ENCODE measurements around the gene LRP4.
A peak's percentile ranks its signal among the peaks of the same experiment; 100 is the strongest.

Gene LRP4

GRCh38 chr11:46912526-46913150, 5.7 kb downstream of the LRP4 start:
- no peaks in the 10 kb centered on the region for H3K9me3 ChIP-seq (ENCODE audit: control insufficient read depth in 2 of 2, low read length in 2 of 2)
- H3K27me3 ChIP-seq (ENCODE audit: control insufficient read depth in 2 of 2, insufficient read depth in 2 of 2, low read length in 2 of 2): peaks cover 0 to 6% of the 10 kb centered on the region in 2 donors
- no peak overlapping the region for H3K27ac ChIP-seq (ENCODE audit: low read depth in 2 of 2, low read length in 2 of 2)
- no peaks in the 10 kb centered on the region for H3K36me3 ChIP-seq (ENCODE audit: control insufficient read depth in 2 of 2, insufficient read depth in 2 of 2, low read length in 2 of 2)
- H3K4me3 ChIP-seq (ENCODE audit: low read length in 2 of 2): peak overlapping the region; percentile 4 to 65
- H3K4me1 ChIP-seq (ENCODE audit: control insufficient read depth in 2 of 2, insufficient read depth in 2 of 2, low read length in 2 of 2): peaks cover 10 to 16% of the 10 kb centered on the region in 2 donors
- H3K9ac ChIP-seq (ENCODE audit: low read depth in 1 of 2, low read length in 2 of 2): no peak overlapping the region

GRCh38 chr11:46907606-46908005, 10.7 kb downstream of the LRP4 start:
- Histone ChIP-seq H3K9me3 (ENCODE audit: control insufficient read depth in 2 of 2, low read length in 2 of 2) (no peaks in the 10 kb centered on the region), H3K9ac (ENCODE audit: low read depth in 1 of 2, low read length in 2 of 2) (no peak overlapping the region), H3K36me3 (ENCODE audit: control insufficient read depth in 2 of 2, insufficient read depth in 2 of 2, low read length in 2 of 2) (no peaks in the 10 kb centered on the region), H3K27me3 (ENCODE audit: control insufficient read depth in 2 of 2, insufficient read depth in 2 of 2, low read length in 2 of 2) (peaks cover 0 to 2% of the 10 kb centered on the region in 2 donors), H3K27ac (ENCODE audit: low read depth in 2 of 2, low read length in 2 of 2) (no peak overlapping the region), H3K4me3 (ENCODE audit: low read length in 2 of 2) (no peak overlapping the region), H3K4me1 (ENCODE audit: control insufficient read depth in 2 of 2, insufficient read depth in 2 of 2, low read length in 2 of 2) (peaks cover 0 to under 1% of the 10 kb centered on the region in 2 donors)

DNA sequence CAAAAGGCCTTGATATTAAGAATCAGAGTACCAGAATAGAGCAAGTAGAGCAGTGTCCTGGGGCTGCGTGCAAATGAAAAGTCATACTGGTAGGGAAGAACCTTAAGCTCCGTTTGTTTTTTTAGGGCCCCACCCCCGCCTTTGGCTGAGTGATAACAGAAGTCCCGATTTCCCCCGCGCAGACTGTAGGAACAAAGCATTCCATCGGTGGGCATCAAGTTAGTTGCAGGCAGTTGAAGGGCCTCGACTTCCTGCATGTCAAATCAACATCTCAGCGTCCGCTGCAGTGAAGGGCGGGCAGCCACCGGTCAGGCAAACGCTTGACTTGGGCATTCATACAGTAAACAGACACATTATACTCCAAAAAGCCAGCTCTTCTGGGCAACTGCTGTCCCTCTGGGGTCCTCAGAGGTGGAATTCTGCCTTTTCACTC, 11.7 kb downstream of the LRP4 start:
- H3K9ac ChIP-seq (ENCODE audit: low read depth in 1 of 2, low read length in 2 of 2): no peak overlapping the region
- H3K4me1 ChIP-seq (ENCODE audit: control insufficient read depth in 2 of 2, insufficient read depth in 2 of 2, low read length in 2 of 2): no peaks in the 10 kb centered on the region

DNA sequence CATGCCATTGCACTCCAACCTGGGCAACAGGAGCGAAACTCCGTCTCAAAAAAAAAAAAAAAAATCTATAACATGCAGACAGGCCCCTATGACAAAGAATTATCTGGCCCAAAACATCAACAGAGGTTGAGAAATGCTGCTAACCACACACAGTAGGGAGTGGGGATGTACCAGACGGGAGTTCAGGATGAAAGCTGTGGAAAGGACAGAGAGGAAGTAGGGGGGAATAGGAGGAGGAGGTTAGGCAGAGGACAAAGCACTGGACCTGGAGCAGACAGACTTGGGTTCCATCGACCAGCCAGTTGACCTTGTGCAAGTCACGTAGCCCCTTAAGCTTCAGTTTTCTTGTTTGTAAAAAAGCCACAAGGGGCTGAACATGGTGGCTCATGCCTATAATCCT, 12.5 kb downstream of the LRP4 start:
- Histone ChIP-seq H3K27me3 (ENCODE audit: control insufficient read depth in 2 of 2, insufficient read depth in 2 of 2, low read length in 2 of 2) (peaks cover 0 to 2% of the 10 kb centered on the region in 2 donors), H3K4me3 (ENCODE audit: low read length in 2 of 2) (no peak overlapping the region), H3K27ac (ENCODE audit: low read depth in 2 of 2, low read length in 2 of 2) (no peak overlapping the region), H3K9ac (ENCODE audit: low read depth in 1 of 2, low read length in 2 of 2) (no peak overlapping the region), H3K36me3 (ENCODE audit: control insufficient read depth in 2 of 2, insufficient read depth in 2 of 2, low read length in 2 of 2) (no peaks in the 10 kb centered on the region), H3K9me3 (ENCODE audit: control insufficient read depth in 2 of 2, low read length in 2 of 2) (no peaks in the 10 kb centered on the region), H3K4me1 (ENCODE audit: control insufficient read depth in 2 of 2, insufficient read depth in 2 of 2, low read length in 2 of 2) (no peaks in the 10 kb centered on the region)

More for the DNA sequence above, 11.7 kb downstream of the LRP4 start:
- Histone ChIP-seq H3K9me3 (ENCODE audit: control insufficient read depth in 2 of 2, low read length in 2 of 2) (no peaks in the 10 kb centered on the region), H3K36me3 (ENCODE audit: control insufficient read depth in 2 of 2, insufficient read depth in 2 of 2, low read length in 2 of 2) (no peaks in the 10 kb centered on the region), H3K4me3 (ENCODE audit: low read length in 2 of 2) (no peak overlapping the region), H3K27ac (ENCODE audit: low read depth in 2 of 2, low read length in 2 of 2) (no peak overlapping the region), H3K27me3 (ENCODE audit: control insufficient read depth in 2 of 2, insufficient read depth in 2 of 2, low read length in 2 of 2) (peaks cover 0 to 2% of the 10 kb centered on the region in 2 donors)

DNA sequence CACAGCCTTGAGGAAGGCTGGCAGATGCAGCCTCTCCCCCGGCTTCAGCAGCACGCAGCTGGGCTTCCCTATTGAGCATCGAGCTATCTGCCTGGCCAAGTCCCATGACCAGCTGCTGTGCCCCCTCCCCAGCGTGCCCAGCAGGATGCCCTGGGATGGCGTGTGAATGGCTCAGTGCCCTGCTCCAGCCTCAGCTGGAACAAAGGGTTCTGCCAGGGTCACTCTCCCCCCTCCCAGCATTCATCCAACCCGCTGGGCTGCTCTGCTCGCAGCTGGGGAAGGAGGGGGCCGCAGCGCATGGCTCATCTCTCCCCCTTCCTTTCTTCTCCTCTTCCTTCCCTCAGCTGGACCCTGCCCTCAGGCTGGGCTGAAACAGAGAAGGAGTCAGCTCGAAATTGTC, 14.5 kb downstream of the LRP4 start:
- Histone ChIP-seq H3K9ac (ENCODE audit: low read depth in 1 of 2, low read length in 2 of 2) (no peak overlapping the region), H3K27me3 (ENCODE audit: control insufficient read depth in 2 of 2, insufficient read depth in 2 of 2, low read length in 2 of 2) (peaks cover 0 to 2% of the 10 kb centered on the region in 2 donors), H3K27ac (ENCODE audit: low read depth in 2 of 2, low read length in 2 of 2) (no peak overlapping the region), H3K9me3 (ENCODE audit: control insufficient read depth in 2 of 2, low read length in 2 of 2) (no peaks in the 10 kb centered on the region), H3K36me3 (ENCODE audit: control insufficient read depth in 2 of 2, insufficient read depth in 2 of 2, low read length in 2 of 2) (peaks cover 8 to 9% of the 10 kb centered on the region in 2 donors), H3K4me3 (ENCODE audit: low read length in 2 of 2) (no peak overlapping the region), H3K4me1 (ENCODE audit: control insufficient read depth in 2 of 2, insufficient read depth in 2 of 2, low read length in 2 of 2) (no peaks in the 10 kb centered on the region)

DNA sequence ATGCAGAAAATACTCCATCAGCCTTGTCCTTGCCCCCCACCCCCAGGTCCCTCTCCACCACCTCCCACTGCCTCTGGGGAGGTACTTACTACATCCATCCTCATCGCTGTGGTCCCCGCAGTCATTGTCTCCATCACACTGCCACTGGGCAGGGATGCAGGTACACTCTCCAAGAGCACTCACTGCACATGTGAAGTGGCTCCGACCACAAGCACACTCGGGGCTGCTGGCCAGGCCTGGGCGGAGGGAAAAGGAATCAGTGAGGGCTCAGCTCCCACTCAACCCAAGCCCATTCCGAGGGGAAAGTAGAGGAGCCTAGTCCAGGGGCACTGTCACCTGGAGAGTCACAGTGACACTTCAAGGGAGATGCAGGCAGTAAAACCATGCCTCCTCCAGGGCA, 15.7 kb downstream of the LRP4 start:
- Histone ChIP-seq H3K36me3 (ENCODE audit: control insufficient read depth in 2 of 2, insufficient read depth in 2 of 2, low read length in 2 of 2) (peaks cover 8 to 11% of the 10 kb centered on the region in 2 donors), H3K27me3 (ENCODE audit: control insufficient read depth in 2 of 2, insufficient read depth in 2 of 2, low read length in 2 of 2) (peaks cover 0 to 2% of the 10 kb centered on the region in 2 donors), H3K27ac (ENCODE audit: low read depth in 2 of 2, low read length in 2 of 2) (no peak overlapping the region), H3K4me1 (ENCODE audit: control insufficient read depth in 2 of 2, insufficient read depth in 2 of 2, low read length in 2 of 2) (no peaks in the 10 kb centered on the region), H3K9ac (ENCODE audit: low read depth in 1 of 2, low read length in 2 of 2) (no peak overlapping the region), H3K9me3 (ENCODE audit: control insufficient read depth in 2 of 2, low read length in 2 of 2) (no peaks in the 10 kb centered on the region), H3K4me3 (ENCODE audit: low read length in 2 of 2) (no peak overlapping the region)

- no peaks in the 10 kb centered on the region for H3K9me3 ChIP-seq (ENCODE audit: control insufficient read depth in 2 of 2, low read length in 2 of 2)
- H3K4me3 ChIP-seq (ENCODE audit: low read length in 2 of 2): no peak overlapping the region
- H3K9ac ChIP-seq (ENCODE audit: low read depth in 1 of 2, low read length in 2 of 2): no peak overlapping the region
- H3K27me3 ChIP-seq (ENCODE audit: control insufficient read depth in 2 of 2, insufficient read depth in 2 of 2, low read length in 2 of 2): peaks cover 0 to 2% of the 10 kb centered on the region in 2 donors
- no peaks in the 10 kb centered on the region for H3K4me1 ChIP-seq (ENCODE audit: control insufficient read depth in 2 of 2, insufficient read depth in 2 of 2, low read length in 2 of 2)
- peaks cover 8 to 19% of the 10 kb centered on the region in 2 donors for H3K36me3 ChIP-seq (ENCODE audit: control insufficient read depth in 2 of 2, insufficient read depth in 2 of 2, low read length in 2 of 2)
- no peak overlapping the region for H3K27ac ChIP-seq (ENCODE audit: low read depth in 2 of 2, low read length in 2 of 2)
Observed at GRCh38 chr11:46901156-46901555, 17.2 kb downstream of the LRP4 start.

- no peak overlapping the region for H3K27ac ChIP-seq (ENCODE audit: low read depth in 2 of 2, low read length in 2 of 2)
- H3K4me1 ChIP-seq (ENCODE audit: control insufficient read depth in 2 of 2, insufficient read depth in 2 of 2, low read length in 2 of 2): no peaks in the 10 kb centered on the region
- H3K36me3 ChIP-seq (ENCODE audit: control insufficient read depth in 2 of 2, insufficient read depth in 2 of 2, low read length in 2 of 2): peaks cover 11 to 27% of the 10 kb centered on the region in 2 donors
- H3K9me3 ChIP-seq (ENCODE audit: control insufficient read depth in 2 of 2, low read length in 2 of 2): no peaks in the 10 kb centered on the region
- H3K27me3 ChIP-seq (ENCODE audit: control insufficient read depth in 2 of 2, insufficient read depth in 2 of 2, low read length in 2 of 2): peaks cover 0 to 2% of the 10 kb centered on the region in 2 donors
- H3K4me3 ChIP-seq (ENCODE audit: low read length in 2 of 2): no peak overlapping the region
- no peak overlapping the region for H3K9ac ChIP-seq (ENCODE audit: low read depth in 1 of 2, low read length in 2 of 2)
Observed at GRCh38 chr11:46900091-46900746, 18.1 kb downstream of the LRP4 start.

DNA sequence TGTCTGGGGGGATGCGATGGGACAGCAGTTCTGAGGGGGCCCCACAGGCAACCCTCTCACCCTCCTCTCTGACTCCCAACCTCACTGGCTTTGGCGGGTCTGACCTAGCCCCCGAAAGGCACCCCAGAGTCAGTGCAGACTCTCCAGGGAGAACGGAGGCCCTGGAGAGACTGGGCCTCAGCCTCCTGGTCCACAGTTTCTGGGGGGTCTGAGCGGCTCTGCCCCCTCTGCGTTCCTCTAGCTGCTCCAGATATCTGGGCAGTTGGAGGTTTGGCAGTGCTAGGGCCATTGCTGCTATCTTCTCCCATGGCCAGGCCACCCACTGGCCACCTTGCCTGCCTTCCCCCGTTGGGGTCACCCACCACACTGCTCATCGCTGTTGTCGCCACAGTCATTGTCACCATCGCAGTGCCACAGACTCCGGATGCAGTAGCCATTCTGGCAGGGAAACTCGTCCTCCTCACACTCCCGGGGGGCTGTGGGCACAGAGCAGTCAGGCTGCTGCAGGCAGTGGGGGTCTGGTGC, 18.8 kb downstream of the LRP4 start:
- Histone ChIP-seq H3K9me3 (ENCODE audit: control insufficient read depth in 2 of 2, low read length in 2 of 2) (no peaks in the 10 kb centered on the region), H3K9ac (ENCODE audit: low read depth in 1 of 2, low read length in 2 of 2) (no peak overlapping the region), H3K4me3 (ENCODE audit: low read length in 2 of 2) (no peak overlapping the region), H3K4me1 (ENCODE audit: control insufficient read depth in 2 of 2, insufficient read depth in 2 of 2, low read length in 2 of 2) (no peaks in the 10 kb centered on the region), H3K27me3 (ENCODE audit: control insufficient read depth in 2 of 2, insufficient read depth in 2 of 2, low read length in 2 of 2) (peaks cover 0 to 2% of the 10 kb centered on the region in 2 donors), H3K36me3 (ENCODE audit: control insufficient read depth in 2 of 2, insufficient read depth in 2 of 2, low read length in 2 of 2) (peaks cover 13 to 27% of the 10 kb centered on the region in 2 donors), H3K27ac (ENCODE audit: low read depth in 2 of 2, low read length in 2 of 2) (no peak overlapping the region)

DNA sequence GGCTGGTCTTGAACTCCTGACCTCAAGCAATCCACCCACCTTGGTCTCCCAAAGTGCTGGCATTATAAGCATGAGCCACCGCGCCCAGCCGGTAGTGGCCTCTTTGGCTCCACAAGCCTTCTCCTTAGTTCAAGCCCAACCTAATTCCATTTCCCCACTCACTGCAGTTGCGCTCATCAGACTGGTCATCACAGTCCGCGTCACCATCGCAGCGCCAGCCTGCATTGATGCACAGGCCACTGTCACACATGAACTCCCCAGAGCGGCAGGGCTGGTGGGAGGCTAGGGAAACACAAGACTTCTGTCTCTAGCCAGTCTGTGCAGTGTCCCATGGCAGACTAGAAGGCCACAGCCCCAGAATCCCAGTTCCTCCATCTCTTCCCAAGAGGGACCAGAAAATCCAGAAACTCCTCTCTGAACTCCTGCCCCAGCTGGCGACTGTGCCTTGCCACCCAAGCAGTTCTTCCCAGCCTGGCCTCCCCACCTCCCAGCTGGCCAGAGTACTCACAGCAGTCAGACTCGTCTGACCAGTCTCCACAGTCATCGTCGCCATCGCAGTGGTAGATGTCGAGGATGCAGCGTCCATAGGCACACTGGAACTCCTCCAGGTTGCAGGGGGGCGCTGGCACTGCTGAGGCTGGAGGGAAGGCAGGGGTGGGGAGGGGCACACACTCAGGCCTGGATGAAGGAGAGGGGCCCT, 19.8 kb downstream of the LRP4 start:
- no peak overlapping the region for H3K27ac ChIP-seq (ENCODE audit: low read depth in 2 of 2, low read length in 2 of 2)
- H3K27me3 ChIP-seq (ENCODE audit: control insufficient read depth in 2 of 2, insufficient read depth in 2 of 2, low read length in 2 of 2): peaks cover 0 to 2% of the 10 kb centered on the region in 2 donors
- H3K4me1 ChIP-seq (ENCODE audit: control insufficient read depth in 2 of 2, insufficient read depth in 2 of 2, low read length in 2 of 2): no peaks in the 10 kb centered on the region
- no peak overlapping the region for H3K4me3 ChIP-seq (ENCODE audit: low read length in 2 of 2)
- H3K9ac ChIP-seq (ENCODE audit: low read depth in 1 of 2, low read length in 2 of 2): no peak overlapping the region
- peaks cover 17 to 29% of the 10 kb centered on the region in 2 donors for H3K36me3 ChIP-seq (ENCODE audit: control insufficient read depth in 2 of 2, insufficient read depth in 2 of 2, low read length in 2 of 2)
- no peaks in the 10 kb centered on the region for H3K9me3 ChIP-seq (ENCODE audit: control insufficient read depth in 2 of 2, low read length in 2 of 2)
